ENCODE measurements around the gene DLGAP1. TPM values are rescaled to one million over a fixed set of nuclear protein-coding genes. Genes with fewer than 3 reads are reported as not detected.
A peak's percentile ranks its signal among the peaks of the same experiment; 100 is the strongest.

DLGAP1 gene
- polyA plus RNA-seq, 1 donor = 1.5 TPM

GRCh38 chr18:4146797-4147196 lies 308.3 kb downstream of the DLGAP1 start:
- DNase-seq = no peak

DNA sequence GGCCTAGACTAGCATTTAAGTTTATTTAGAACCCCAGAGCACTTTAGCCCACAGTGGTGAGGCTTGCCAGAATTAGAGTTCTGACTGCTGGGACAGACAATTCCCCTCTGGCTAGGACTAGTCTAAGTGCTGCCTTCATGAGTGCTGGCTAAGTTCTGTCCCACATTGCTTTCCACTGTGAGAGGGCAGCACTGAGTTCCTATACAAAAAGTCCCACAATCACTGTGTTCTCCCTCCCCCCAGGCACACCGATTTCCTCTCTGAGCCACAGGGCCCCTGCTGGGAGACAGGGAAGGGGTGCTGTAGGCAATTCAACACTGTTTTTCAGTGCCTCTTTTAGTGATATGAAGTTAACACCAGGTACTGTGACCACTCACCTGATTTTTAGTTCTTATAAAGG lies 310.9 kb downstream of the DLGAP1 start:
- no peak for DNase-seq

- DNase-seq = no peak
Observed at GRCh38 chr18:4143585-4143984, 311.5 kb downstream of the DLGAP1 start.

GRCh38 chr18:4142876-4143275 lies 312.2 kb downstream of the DLGAP1 start:
- DNase-seq = no peak

GRCh38 chr18:4134700-4135099 lies 320.4 kb downstream of the DLGAP1 start:
- DNase-seq = no peak

GRCh38 chr18:4130734-4131719 lies 324.1 kb downstream of the DLGAP1 start:
- DNase-seq = no peak

- DNase-seq = no peak
Observed at GRCh38 chr18:4126939-4127338, 328.2 kb downstream of the DLGAP1 start.

- DNase-seq = no peak
Observed at GRCh38 chr18:4125627-4126230, 329.4 kb downstream of the DLGAP1 start.

GRCh38 chr18:4125224-4125623 lies 329.9 kb downstream of the DLGAP1 start:
- DNase-seq = peak; percentile 71

- DNase-seq = no peak
Observed at GRCh38 chr18:4119813-4120212, 335.3 kb downstream of the DLGAP1 start.

GRCh38 chr18:4119127-4119648 lies 335.9 kb downstream of the DLGAP1 start:
- DNase-seq = no peak

DNA sequence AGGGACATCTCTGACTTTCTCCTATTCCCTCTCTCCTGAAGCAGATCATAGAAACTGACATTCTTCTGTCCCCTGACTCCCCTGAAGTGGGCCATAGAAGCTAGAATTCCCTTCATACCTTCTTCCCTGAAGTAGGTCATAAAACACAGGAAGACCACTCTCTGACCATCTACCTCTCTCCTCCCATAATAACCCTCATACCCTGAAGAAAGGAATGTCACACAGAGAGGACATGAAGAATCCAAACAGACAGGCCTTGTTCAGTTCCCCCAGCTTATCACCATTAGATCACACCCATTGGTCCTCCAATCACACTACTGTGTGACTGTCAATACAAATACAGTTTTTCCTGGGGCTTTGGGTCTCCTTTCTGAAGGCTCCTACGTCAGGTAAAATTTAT lies 347.1 kb downstream of the DLGAP1 start:
- DNase-seq = no peak

DNA sequence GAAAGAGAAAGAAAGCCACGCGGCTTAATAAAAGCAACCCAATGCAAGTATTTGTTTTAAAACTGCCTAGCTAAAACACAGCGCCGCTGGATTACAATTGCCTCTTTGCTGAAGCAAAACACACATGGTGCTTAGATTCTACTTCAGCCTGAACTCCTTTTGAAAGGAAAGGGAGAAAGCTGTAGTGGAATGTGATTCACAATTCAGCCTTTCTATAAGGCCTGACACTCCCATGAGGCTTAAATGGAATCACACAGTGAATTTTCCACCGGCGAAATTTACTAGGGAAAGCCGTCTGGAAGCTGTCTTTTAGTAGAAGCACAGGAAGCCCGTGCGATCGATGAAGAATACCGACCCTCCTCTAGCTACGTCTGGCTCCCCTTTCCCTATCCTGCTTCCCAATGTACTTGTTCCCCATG lies 348.0 kb downstream of the DLGAP1 start:
- peak; percentile 49 for DNase-seq

DNA sequence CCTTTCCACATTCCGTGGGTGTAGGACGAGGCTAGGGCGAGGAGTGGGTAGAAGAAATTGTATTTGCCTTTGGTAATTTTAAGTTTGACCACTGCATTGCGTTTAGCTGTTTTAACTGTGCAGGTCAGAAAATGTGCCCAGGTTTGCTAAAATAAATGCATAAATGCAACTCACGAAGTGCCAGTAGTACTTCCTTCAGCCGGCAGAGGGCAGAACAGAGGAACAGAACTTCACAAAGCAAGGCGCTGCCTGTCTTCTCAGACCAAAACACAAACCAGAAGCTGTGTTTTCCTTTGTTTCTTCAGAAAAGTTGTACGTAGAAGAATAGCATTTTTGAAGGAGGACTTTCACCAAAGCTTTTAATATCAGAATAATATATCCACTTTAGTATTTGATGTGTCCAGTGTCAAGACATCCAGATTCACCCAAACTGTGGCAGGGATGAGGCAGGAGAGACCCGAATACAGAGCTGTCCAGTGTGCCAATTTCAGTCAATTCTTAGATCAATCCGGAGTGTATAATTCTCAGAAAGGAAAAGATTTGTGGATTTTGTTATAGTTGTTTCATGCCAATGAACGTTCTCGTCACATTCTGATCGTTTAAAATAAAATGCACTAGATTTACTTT lies 348.6 kb downstream of the DLGAP1 start:
- peak; percentile 78 for DNase-seq

GRCh38 chr18:4102901-4103300 lies 352.2 kb downstream of the DLGAP1 start:
- DNase-seq = no peak

GRCh38 chr18:4101009-4101408 lies 354.1 kb downstream of the DLGAP1 start:
- no peak for DNase-seq

- no peak for DNase-seq
Observed at GRCh38 chr18:4096486-4096885, 358.6 kb downstream of the DLGAP1 start.

- no peak for DNase-seq
Observed at GRCh38 chr18:4093676-4094075, 361.4 kb downstream of the DLGAP1 start.

GRCh38 chr18:4084382-4084900 lies 370.7 kb downstream of the DLGAP1 start:
- no peak for DNase-seq

GRCh38 chr18:4078246-4078645 lies 376.9 kb downstream of the DLGAP1 start:
- no peak for DNase-seq

DNA sequence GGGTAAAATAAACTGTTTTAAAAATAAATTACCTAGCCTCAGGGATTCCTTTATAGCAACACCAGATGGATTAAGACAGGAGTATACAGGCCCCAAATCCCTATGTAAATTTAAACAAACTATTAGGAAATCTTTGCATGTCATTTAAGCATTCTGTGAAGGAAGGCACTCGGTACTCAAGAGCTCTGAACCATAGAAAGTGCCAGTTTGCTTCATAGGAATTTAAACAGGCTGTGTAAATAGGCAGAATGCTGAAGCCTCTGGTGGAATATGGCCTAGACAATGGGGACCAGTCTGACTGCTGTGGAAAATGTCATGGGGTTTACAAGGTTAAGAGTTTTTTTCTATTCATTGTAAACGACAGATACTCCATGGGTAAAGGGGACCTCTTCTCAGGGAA lies 377.4 kb downstream of the DLGAP1 start:
- DNase-seq = no peak

DNA sequence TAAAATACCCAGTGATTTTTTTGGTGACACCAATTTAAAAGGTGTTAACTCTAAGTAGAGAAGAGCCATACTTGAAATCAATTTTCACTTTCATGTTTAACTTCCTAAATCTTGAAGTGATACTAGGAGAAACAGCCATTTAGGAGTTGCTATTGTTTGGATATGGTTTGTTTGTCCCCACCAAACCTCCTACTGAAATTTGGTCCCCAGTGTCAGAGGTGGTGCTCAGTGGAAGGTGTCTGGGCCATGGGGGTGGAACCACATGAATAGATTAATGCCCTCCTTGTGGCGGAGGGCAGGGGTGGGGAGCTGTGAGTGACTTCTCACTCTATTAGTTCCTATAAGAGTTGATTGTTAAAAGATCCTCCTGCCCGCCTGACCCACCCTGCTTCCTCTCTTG lies 377.9 kb downstream of the DLGAP1 start:
- no peak for DNase-seq

DNA sequence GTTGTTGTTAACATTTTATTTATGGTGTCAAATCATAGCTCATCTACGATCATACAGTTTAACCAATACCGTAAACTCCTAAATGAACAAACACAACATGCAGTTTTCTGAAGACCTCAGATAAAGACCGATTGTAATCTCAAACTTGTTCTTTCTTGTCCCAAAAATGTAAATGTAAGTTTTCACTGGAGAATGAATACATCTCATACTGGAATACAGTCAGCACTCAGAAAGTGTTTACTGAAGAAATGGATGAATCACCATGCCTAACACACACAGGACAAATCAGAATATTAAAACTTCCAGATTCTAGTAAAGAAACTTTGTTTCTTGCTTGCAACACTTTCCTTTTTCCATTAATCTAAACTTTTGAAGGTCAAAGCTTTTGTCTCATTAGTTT lies 380.5 kb downstream of the DLGAP1 start:
- DNase-seq = no peak
